NCI-H345 (cell line): Measurements from ENCODE around the gene SYNDIG1.

Experiments used
- DNase-seq: peaks from one replicate; lab custom pipeline; 2025; lab: John Stamatoyannopoulos, UW

The SYNDIG1 gene

DNA sequence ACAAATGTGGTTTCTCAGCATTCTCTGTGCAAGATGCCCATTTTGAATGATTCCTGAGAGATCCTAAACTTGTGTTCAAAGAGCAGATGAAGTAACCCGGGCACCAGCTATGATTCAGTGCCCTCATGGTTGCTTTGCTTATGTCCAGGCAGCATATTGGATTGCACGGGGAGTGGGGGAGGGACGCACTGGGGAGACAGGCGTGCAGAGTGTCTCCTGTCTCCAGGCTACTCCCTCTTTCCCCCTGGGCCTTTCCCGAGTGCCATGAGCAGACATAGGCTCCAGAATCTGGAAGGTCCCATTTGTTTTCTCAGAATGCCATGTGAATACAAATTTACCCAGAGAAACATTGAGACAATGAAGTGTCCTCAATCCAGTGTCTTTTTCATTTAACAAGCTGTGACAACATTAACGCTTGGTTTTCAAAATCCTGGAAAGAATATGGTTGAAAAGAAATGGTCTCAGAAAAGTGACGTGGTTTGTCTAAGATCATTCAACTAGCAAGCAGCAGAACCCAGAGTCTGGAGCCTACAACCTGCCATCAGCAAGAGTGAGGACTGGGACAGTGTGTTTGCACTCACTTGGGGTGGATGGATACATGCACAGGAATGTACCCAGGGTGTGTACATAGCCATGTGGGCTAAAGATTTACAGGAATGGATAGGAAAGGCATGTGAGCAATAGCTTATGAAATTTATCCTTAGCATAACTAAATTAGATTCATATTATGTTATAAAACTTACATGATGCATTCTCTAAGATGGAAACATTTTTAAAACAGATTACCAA lies 4.2 kb downstream of the SYNDIG1 start:
- no peak for DNase-seq

DNA sequence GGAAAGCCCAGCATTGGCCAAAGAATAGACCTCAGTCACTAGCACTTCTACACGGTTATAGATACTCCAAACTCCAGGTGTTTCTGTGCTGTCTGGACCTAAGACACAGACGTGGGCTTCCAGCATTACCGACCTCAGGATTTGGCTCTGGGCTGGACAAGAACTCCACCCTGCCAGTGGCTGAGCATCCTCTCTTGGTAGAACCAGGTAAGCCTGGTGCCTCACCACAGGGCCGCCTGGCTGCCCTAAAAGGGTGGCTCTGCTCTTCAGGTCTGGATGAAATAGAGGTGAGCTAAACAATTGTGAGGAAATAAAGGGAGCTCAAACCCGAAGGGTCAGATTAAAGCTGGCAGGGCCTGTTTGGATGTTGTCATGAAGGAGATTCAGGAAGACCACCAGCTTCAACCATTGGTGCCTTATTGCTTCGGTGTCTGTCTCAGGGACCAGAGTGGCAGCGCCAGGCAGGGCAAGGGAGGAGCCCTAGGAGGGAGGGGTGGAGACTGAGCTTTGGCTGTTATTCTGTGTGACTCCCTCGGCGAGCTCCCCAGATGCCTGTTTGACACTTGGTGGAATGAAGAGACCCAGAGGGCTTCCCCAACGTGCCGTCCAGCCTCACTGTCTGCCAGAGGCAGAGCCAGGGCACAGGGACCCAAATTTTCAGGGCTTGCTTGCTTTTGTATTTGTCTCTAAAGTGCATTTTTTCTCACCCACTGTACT lies 8.6 kb downstream of the SYNDIG1 start:
- no peak for DNase-seq

DNA sequence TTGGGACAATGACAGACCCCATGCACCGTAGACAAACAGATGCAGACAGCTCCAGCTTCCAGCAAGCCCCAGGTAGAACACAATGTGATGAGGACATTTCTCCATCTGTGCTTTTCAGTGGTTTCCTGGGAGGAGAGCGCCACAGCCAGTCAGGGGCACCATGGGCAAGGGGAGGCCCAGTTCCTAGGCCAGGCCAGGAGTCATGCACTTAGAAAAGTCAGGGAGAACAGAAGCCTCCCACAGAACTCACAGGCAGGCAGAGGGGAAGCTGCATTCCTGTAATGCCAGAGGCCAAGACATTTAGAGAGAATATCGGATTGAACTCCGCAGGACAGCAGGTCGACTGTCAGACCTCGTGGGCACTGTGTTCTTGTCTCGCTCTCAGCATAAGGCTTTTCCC lies 9.2 kb downstream of the SYNDIG1 start:
- no peak for DNase-seq

DNA sequence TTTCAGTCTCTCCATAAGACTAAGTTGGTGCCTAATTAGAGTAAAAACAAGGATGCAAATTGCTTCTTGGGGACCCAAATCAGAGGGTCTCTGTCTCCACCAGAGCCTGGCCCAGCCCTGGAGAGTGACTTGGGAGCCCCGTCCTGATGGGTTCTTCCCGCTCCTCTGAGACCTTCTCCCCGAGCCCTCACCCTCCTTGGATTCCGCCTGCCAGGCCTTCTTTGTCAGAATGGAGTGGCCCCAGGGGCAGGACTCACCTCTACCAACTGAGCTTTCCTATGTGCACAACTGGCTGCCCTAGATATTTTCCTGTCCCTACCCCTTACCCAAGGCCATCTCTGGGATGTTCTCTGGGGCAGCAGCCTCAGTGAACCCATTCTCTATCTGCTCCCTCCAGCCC lies 9.7 kb downstream of the SYNDIG1 start:
- DNase-seq, result no peak

DNA sequence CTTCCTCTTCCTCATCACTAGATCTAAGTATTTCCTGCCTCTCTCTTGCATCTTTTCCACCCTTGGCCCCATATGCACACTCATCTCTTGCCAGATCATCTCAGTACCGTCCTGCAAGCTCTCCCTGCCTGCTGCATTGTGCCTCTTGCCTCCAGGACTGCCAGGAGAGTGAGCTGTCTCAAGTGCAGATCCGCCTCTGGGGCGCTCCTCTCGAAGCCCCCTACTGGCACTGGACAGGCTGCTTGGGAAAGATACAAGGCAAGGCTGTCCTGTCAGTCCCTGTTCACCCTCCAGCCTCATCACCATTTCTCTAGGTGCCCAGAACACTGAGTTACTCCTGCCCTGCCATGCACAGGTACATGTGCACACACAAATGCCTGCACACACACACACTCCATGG lies 10.2 kb downstream of the SYNDIG1 start:
- no peak for DNase-seq

DNA sequence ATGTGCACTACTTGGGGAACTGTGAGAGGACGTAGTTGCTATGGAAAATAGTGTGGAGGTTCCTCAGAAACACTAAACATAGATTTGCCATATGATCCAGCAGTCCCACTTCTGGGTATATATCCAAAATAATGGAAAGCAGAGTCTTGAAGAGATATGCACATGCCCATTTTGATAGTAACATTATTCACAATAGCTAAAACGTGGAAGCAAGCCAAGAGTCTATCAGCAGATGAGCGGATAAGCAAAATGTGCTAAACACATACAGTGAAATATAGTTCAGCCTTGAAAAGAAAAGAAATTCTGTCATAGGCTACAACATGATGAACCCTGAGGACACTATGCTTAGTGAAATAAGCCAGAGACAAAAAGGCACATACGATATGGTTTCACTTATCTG lies 11.1 kb downstream of the SYNDIG1 start:
- no peak for DNase-seq

DNA sequence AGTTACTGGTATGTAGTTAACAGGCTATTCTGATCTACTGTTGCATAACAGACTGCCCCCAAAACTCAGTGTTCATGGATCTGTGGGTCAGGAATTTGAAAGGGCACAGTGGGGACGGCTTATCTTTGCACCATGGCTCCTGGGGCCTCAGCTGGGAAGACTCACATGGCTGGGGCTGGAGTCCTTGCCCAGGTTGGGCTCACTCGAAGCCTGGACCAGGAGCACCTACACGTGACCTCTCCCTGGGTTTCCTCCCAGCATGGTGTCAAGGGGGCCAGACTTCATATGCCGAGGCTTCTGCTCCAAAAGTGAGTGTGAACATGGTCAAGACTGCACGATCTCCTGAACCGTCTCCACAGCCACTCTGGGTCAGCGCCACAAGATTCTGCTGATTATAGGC lies 11.7 kb downstream of the SYNDIG1 start:
- no peak for DNase-seq

DNA sequence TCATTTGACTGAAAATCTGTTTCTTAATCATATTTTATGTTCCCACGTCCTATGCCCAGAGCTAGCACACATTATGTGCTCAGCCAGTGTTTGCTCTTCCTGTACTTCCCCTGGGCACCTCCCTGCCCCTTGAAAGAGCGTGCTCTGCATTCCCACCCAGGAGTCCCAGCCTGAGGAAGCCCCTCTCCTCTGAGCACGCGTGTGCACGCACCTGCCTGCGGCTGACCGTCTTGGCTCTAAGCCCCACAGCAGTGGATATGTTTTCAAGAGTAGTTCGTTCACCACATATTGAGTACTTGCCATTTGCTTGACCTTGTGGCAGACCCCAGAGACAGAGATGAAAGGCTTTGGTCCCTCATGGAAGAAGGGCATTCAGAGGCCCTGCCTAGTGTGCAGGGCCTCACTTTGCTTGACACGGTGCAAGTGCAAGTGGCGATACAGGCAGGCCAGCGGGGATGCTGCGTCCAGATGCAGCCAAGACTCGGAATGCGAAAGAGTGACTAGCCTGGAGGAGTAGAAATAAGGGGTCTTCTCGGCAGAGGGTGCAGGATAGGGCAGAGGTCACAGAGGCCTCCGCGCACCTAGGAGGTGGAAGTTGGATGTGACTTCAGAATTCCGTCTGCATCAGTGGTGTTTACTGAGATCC lies 14.1 kb downstream of the SYNDIG1 start:
- no peak for DNase-seq

DNA sequence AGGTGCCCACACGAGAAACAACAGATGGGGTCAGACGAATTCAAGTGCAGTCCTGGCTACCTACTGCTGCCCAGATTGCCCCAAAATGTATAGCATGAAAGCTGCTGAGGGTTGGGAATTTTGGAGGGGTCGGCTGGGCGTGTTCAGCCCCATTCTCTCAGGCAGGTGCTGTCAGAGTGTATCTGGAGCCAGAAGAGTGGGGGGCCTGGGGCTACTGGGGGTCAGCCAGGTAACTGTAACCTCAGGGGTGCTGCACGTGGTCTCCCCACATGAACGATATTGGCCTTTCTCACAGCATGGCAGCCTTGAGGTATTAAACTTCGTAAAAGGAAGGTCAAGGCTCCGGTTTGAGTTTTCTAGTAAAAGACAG lies 14.6 kb downstream of the SYNDIG1 start:
- no peak for DNase-seq

DNA sequence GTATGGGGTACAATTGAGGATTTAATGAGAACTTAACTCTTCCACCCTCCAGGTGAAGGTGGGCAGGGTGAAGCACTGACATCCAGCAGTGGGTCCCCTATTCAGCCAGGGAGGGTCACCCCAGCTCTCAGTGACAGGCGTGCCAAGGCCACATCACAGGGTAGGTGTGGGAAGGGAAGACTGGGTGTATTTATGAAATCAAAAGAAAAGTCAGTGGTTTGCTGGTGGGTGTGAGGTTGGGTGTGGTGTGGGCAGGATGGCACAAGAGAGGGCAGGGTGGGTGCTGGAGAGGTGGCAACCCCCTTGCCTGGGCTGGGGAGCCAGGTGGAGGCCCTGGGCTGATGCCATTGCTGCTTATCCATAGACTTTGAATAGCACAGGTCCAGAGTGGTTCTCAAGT lies 16.6 kb downstream of the SYNDIG1 start:
- DNase-seq, result no peak

DNA sequence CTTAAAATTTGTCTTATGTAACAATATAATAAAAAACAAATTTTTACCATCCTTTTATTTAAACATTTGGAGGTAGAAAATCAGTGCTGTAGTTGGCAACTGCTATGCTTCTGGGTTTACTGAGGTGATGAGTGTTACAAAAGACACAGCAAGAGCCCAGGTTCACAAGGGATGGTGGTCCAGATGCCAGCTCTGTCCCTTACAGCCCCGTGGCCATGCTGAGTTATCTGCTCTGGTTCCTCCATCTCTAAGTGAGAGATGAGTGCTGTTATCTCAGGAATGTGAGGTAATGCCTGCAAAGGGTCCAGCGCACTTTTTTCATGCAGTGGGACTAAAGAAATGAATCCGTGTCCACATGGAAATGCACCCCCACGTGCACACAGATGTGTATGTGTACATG lies 17.8 kb downstream of the SYNDIG1 start:
- DNase-seq, result no peak

DNA sequence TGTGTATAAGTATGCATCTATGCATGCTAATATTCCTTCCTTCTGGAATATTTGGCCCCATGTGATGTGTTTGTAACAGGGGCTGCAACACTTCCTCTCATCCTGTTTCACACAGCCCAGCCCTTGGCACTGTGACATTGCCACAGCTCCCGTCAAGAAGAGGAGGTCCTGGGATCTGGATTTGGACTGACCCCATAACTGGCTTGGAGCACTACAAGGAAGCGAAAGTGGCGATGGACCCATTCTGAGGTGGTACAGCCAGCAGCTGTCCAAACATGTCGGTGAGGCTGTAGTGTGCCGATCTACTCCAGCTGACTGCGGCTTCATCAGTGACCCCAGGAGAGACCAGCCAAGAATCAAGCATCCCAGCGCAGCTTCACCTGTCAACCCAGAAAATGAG lies 18.2 kb downstream of the SYNDIG1 start:
- DNase-seq, result no peak

DNA sequence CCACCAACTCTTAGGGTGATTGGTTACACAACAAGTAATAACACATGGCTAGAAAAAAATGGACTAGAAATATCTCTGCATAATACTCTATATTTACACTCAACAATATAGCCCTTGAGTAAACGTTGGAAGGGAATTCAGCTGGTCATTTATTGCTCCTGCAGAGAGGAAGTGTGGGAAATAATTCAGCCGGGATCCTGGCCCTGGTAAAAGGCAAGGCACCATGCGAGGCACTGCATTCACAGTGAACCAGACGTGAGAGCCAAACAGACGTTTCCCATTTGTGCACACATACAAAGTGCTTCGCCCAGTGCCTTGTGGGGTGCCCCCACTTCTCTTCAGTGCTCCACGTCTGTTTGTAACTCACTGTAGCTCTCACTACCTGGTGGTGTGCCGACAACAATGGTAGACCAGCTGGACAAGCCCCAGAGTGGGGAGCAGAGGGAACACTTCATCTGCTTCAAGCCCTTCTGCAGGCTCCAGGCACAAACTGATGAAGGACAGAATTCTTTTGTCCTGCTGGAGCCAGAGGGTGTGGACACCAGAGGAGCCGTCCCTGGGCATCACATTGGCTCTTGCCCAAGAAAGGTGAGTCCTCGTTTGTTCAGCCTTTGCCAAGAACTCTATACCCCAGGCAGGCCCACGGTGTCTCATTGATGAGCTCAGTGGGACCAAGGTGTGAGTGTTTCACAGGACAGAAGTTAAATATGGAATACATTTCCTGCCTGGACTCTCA lies 18.8 kb downstream of the SYNDIG1 start:
- peak; percentile 76 for DNase-seq

DNA sequence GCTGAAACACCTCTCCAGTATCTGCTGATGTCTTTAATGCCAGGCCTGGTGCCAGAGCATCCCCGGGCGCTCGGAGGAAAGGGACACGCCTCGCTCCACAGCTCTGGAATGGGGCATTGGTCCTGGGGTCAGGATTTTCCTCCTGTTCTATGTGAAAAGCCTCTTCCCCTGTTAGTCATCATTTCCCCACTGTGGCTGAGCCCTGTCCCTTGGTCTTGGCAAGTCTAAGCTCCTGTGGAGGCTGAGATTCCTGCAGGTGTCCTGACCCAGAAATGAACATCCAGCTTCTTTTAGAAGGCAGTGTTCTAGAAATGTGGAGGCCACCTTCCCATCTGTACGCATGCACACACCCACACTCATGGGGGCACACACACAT lies 19.4 kb downstream of the SYNDIG1 start:
- DNase-seq, result no peak

DNA sequence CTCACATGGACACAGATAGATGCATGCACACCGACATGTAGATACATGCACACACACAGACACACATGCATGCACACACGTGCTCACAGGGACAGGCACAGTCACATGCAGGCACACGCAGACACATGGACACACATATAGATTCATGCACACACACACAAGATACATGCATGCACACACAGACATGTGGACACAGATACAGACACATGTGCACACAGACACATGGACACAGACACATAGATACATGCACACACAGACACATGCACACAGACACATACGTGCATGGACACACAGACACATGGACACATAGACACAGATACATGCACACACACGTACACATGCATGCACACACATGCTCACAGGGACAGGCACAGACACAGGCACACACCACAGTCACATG lies 19.8 kb downstream of the SYNDIG1 start:
- no peak for DNase-seq

DNA sequence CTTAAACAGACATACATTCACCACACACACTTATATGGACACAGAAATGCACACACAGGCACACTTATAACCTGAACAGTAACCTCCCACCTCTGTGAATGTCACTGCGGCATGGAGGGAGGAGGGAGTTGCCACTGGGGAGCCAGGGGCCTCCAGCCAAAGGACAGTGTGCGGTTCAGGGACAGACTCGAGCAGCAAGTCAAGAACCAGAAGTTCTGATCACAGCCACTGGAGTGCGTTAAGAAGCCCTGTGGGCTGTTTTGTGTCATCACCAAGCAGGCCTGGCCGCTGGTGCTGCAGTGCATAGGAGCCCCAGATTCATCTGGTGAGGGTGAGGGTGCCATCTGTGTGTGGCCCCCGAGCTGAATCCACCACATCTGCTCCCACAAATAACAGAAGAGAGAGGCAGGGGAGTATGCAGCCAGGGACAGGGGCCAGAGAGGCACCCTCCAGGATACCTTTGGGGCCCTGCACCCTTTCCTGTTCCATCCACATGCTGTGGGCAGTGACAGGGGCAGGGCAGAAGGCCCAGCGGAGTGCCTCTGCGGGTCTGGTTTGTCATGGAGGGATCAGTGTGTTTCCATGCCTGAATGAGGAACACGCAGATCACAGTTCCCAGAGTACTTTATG lies 20.3 kb downstream of the SYNDIG1 start:
- no peak for DNase-seq

DNA sequence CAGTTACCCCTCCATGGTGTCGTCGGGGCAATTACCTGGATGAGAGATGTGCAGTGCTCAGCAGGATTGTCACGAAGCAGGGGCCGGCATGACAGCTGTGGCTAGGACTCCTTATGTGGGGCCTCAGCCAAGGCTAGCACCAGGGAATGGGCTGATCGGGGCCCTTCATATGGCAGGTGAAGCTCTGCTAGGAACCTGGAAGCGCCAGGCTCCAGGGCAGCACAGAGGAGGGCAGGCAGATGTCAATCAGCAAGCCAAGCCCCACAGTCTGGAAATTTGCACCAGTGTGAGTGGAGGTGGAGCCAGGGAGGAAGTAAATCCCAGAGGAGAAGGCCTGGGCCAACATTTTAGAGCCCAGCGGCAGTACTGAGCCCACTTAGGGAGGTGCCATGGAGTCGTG lies 21.2 kb downstream of the SYNDIG1 start:
- DNase-seq, result no peak

DNA sequence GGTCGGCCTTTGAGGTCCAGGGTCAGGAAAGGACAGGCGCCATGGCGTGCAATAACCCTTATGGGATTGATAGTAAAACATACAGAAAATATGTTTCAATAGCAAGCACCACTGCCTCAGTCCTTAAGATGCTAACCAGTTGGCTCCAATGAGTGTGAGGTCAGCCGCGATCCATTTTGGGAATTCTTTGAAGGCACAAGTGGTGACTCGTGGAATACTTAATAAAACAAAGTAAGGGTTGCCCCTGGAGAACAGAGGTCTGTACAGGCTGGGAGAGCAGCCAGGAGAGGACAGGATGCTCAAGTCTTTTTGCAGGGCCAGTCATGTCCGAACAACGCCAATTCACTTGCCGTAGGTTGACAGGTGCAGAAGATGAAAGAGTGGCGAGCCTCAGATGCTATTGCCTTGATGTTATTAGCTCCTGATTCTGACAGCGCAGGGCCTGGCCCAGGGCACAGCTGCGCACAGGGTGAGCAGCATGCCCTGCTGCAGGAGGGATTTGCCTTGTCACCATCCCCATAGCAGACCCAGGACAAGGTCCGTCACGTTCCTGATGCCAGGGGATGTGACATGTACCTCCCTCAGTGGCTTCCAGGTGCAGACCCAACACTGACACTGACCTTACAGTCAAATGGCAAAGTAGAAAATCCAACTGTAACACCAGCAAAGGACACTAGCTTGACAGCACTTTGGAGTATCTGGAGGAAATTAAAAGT lies 21.8 kb downstream of the SYNDIG1 start:
- no peak for DNase-seq

DNA sequence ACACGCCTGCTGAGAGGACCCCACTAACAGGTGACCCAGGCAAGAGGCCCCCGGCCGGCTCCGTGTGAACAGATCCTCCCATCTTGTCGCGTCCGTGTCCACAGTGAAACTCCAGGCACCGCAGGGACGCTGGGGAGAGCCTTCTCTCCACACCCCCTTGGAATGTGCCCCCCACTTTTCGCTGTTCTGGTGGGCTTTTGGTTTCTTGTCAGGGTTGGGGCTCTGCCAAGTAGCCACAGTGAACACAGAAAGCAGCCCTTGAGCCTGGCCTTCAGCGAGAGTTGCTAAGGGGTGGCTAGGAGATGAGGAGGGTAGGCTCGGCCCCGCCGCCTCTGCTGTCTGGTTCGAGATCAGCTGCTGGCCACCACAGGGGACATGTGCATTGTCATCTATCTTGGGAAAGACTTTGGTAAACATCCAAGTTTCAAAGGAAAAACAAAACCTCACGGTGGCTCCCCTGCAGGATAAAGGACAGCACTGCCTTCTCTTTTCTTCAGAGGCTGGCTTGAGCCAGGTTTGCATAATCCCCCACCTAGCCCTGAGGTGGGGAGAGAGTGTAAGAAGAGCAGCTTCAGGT lies 22.7 kb downstream of the SYNDIG1 start:
- DNase-seq, result no peak

DNA sequence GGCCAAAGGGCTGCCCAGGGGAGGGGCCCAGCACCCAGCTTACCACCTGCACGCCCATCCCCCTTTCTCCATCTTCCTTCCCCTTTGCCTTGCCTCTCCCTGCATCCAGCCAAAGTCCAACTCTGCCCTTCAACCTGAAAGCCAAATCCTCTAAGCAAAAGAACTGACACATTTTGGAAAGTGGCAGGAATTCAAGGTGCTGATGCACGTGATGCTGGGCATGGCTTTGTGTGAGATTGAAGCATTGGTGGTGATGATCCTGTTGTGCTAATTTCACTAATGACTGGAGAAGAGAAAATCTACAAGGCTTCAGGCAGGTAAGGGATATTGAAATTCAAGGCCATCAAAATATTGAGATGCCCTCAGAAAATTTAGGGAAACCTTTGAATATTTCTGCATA lies 23.3 kb downstream of the SYNDIG1 start:
- DNase-seq, result no peak

DNA sequence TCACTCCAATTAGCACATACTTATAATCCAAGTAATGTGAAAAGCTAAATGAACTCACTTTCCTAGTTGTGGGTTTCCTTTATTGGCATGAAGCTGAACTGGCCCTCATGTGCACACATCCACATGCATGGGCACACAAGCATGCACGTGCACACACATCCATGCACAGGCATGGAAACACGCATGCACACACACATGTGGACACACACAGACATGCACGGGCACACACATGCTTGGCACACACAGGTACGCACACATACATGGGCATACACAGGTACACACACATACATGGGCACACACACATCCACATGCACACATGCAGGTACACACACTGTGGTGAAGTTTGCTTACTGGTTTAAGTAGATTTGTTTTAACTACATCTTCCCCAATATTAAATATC lies 23.8 kb downstream of the SYNDIG1 start:
- no peak for DNase-seq
